WTC11 (cell line): Measurements from ENCODE around the gene PIKFYVE. TPM values are rescaled to one million over a fixed set of nuclear protein-coding genes. Genes with fewer than 3 reads are reported as not detected.

Source experiments
- ATAC-seq: fragments of 200-7000 bp; cut with Tn5 transposase; 2 replicates; pipeline ENCODE4 v1.10.0; 2021; ENCODE audit warnings: mild to moderate bottlenecking, moderate library complexity
- CTCF ChIA-PET: fragments of 300-600 bp; sonication (Branson Sonifier 250); formaldehyde crosslinking; loops from one replicate; lab custom pipeline; 2021; ENCODE audit warnings: antibody characterized with exemption; lab: Charles Lee
- POLR2A ChIA-PET: fragments of 350-600 bp; sonication (Branson Sonifier 250); formaldehyde crosslinking; loops from one replicate; lab custom pipeline; 2021; ENCODE audit warnings: antibody characterized with exemption; lab: Charles Lee
- DNase-seq: peaks from one replicate; pipeline ENCODE4 v3.0.0; 2021; ENCODE audit warnings: low spot score
- H3K27ac Mint-ChIP-seq: 2 replicates; pipeline ENCODE4 v1.8.0; 2021; ENCODE audit warnings: mixed read lengths
- H3K27me3 Mint-ChIP-seq: 2 replicates; pipeline ENCODE4 v1.8.0; 2021; ENCODE audit warnings: low read depth, mild to moderate bottlenecking, moderate library complexity, mixed read lengths
- H3K36me3 Mint-ChIP-seq: 2 replicates; pipeline ENCODE4 v1.8.0; 2021; ENCODE audit warnings: mixed read lengths
- H3K4me1 Mint-ChIP-seq: 2 replicates; pipeline ENCODE4 v1.8.0; 2022; ENCODE audit warnings: mixed read lengths
- H3K4me3 Mint-ChIP-seq: 2 replicates; pipeline ENCODE4 v1.8.0; 2021; ENCODE audit warnings: mild to moderate bottlenecking, moderate library complexity, mixed read lengths
- H3K9me3 Mint-ChIP-seq: 2 replicates; pipeline ENCODE4 v1.8.0; 2021; ENCODE audit warnings: mixed read lengths
- CBFB ChIP-seq: sonication (generic); formaldehyde crosslinking; IDR thresholded peaks from 2 replicates; pipeline ENCODE4 v1.8.1; 2022; ENCODE audit warnings: mild to moderate bottlenecking, low read depth, missing genetic modification reagents
- E2F5 ChIP-seq: sonication (generic); formaldehyde crosslinking; IDR thresholded peaks from 2 replicates; pipeline ENCODE4 v1.8.1; 2022; ENCODE audit warnings: mild to moderate bottlenecking, moderate library complexity, missing genetic modification reagents
- ETV6 ChIP-seq: sonication (generic); formaldehyde crosslinking; IDR thresholded peaks from 2 replicates; pipeline ENCODE4 v1.8.1; 2022; ENCODE audit warnings: mild to moderate bottlenecking, missing genetic modification reagents
- GABPB1 ChIP-seq: sonication (generic); formaldehyde crosslinking; IDR thresholded peaks from 2 replicates; pipeline ENCODE4 v1.8.1; 2023; ENCODE audit warnings: mild to moderate bottlenecking, missing genetic modification reagents
- HMGXB4 ChIP-seq: sonication (generic); formaldehyde crosslinking; IDR thresholded peaks from 2 replicates; pipeline ENCODE4 v1.8.1; 2023; ENCODE audit warnings: mild to moderate bottlenecking, moderate library complexity, missing genetic modification reagents
- JAZF1 ChIP-seq: fragments of 250-450 bp; sonication (Bioruptor Pico); IDR thresholded peaks from 2 replicates; pipeline ENCODE4 v1.9.0; 2021; ENCODE audit warnings: moderate library complexity, mild to moderate bottlenecking, inconsistent platforms
- KAT7 ChIP-seq: sonication (generic); formaldehyde crosslinking; IDR thresholded peaks from 2 replicates; pipeline ENCODE4 v1.8.1; 2023; ENCODE audit warnings: missing genetic modification reagents, mild to moderate bottlenecking, borderline replicate concordance
- NR1H2 ChIP-seq: sonication (generic); formaldehyde crosslinking; IDR thresholded peaks from 2 replicates; pipeline ENCODE4 v1.9.0; 2021; ENCODE audit warnings: mild to moderate bottlenecking, moderate library complexity, missing genetic modification reagents
- NR3C1 ChIP-seq: sonication (generic); formaldehyde crosslinking; conservative IDR thresholded peaks from 2 replicates; pipeline ENCODE4 v1.8.1; 2023; ENCODE audit warnings: low read depth, mild to moderate bottlenecking, missing genetic modification reagents
- PRDM15 ChIP-seq: sonication (generic); formaldehyde crosslinking; IDR thresholded peaks from 2 replicates; pipeline ENCODE4 v1.8.0; 2022; ENCODE audit warnings: missing genetic modification reagents
- PRRX2 ChIP-seq: fragments of 250-450 bp; sonication (Bioruptor Pico); IDR thresholded peaks from 2 replicates; pipeline ENCODE4 v1.8.0; 2021; ENCODE audit warnings: mild to moderate bottlenecking
- RELA ChIP-seq: sonication (generic); formaldehyde crosslinking; IDR thresholded peaks from 2 replicates; pipeline ENCODE4 v1.8.1; 2022; ENCODE audit warnings: missing genetic modification reagents, mild to moderate bottlenecking, borderline replicate concordance
- SMAD4 ChIP-seq: sonication (generic); formaldehyde crosslinking; IDR thresholded peaks from 2 replicates; pipeline ENCODE4 v1.8.0; 2022; ENCODE audit warnings: mild to moderate bottlenecking, missing genetic modification reagents
- SP1 ChIP-seq: sonication (generic); formaldehyde crosslinking; conservative IDR thresholded peaks from 2 replicates; pipeline ENCODE4 v1.8.1; 2022; ENCODE audit warnings: missing genetic modification reagents
- STAT6 ChIP-seq: sonication (generic); formaldehyde crosslinking; conservative IDR thresholded peaks from 2 replicates; pipeline ENCODE4 v1.8.1; 2023; ENCODE audit warnings: mild to moderate bottlenecking, low read depth, missing genetic modification reagents, moderate library complexity
- TEAD1 ChIP-seq: sonication (generic); formaldehyde crosslinking; IDR thresholded peaks from 2 replicates; pipeline ENCODE4 v1.8.0; 2022; ENCODE audit warnings: mild to moderate bottlenecking, missing genetic modification reagents
- ZBTB43 ChIP-seq: sonication (generic); formaldehyde crosslinking; IDR thresholded peaks from 2 replicates; pipeline ENCODE4 v1.8.1; 2023; ENCODE audit warnings: mild to moderate bottlenecking, missing genetic modification reagents
- ZMAT4 ChIP-seq: fragments of 250-450 bp; sonication (Bioruptor Pico); IDR thresholded peaks from 2 replicates; pipeline ENCODE4 v1.9.0; 2021; ENCODE audit warnings: mild to moderate bottlenecking
- ZNF263 ChIP-seq: sonication (generic); formaldehyde crosslinking; IDR thresholded peaks from 2 replicates; pipeline ENCODE4 v1.8.1; 2022; ENCODE audit warnings: low read depth, mild to moderate bottlenecking, moderate library complexity, missing genetic modification reagents
- ZNF317 ChIP-seq: sonication (generic); formaldehyde crosslinking; IDR thresholded peaks from 2 replicates; pipeline ENCODE4 v1.8.1; 2023; ENCODE audit warnings: low read depth, mild to moderate bottlenecking, moderate library complexity, missing genetic modification reagents, borderline replicate concordance
- ZNF396 ChIP-seq: fragments of 250-450 bp; sonication (Bioruptor Pico); IDR thresholded peaks from 2 replicates; pipeline ENCODE4 v1.8.0; 2021; ENCODE audit warnings: mild to moderate bottlenecking, moderate library complexity, borderline replicate concordance
- total RNA-seq: library from RNA; stranded (reverse); gene quantifications from 3 replicates; pipeline ENCODE4 v1.2.3, GENCODE V29; 2021
- TF ChIP-seq, protein P1 (sequence below): sonication (generic); formaldehyde crosslinking; IDR thresholded peaks from 2 replicates; pipeline ENCODE4 v1.8.0; 2022; ENCODE audit warnings: mild to moderate bottlenecking, missing genetic modification reagents

Gene PIKFYVE
- total RNA-seq, 1 experiment from 2014 or later: 36.1 TPM

DNA sequence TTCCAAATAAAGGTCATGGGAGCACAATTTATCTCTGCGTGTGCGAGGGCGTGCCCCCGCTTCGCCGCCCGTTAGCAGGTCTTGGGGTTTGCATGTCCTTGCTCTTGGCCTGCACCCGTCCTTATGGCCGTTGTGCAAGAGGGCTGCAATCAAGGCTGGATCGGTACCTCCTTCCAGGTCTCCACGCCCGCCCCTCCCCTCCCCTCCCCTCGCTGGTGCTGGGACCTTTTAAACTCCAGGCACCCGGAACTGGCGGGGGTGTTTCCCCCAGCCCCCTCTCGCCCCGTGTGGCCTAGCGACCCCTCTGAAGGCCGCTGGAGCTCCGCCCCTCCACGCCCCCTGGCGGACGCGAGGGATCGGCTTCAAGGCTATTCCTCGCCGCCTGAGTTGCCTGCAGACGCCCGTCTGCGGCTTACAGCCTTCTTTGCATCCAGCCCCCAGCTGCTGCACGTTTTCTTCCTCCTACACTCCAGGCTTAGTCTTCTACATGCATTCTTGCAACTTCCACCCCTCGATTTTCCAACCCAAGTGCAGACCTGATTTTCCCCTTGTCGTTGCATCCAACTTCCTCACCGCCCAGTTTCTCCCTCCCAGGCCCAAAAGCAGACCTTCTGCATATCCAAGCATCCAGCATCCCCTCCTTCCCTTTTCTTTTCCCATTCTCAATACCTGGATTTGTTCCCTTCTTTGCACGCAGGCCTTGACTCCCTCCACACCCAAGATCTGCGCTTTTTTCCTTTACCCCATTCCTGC is 11.8 kb upstream of the PIKFYVE start (continued):
- TF ChIP-seq ZBTB43 (no peak; the same call in 1 of the 2 replicates), TEAD1 (CRISPR knock-in tag) (peak; percentile 69), ZMAT4 (CRISPR knock-in tag) (no peak), ZNF317 (no peak)

DNA sequence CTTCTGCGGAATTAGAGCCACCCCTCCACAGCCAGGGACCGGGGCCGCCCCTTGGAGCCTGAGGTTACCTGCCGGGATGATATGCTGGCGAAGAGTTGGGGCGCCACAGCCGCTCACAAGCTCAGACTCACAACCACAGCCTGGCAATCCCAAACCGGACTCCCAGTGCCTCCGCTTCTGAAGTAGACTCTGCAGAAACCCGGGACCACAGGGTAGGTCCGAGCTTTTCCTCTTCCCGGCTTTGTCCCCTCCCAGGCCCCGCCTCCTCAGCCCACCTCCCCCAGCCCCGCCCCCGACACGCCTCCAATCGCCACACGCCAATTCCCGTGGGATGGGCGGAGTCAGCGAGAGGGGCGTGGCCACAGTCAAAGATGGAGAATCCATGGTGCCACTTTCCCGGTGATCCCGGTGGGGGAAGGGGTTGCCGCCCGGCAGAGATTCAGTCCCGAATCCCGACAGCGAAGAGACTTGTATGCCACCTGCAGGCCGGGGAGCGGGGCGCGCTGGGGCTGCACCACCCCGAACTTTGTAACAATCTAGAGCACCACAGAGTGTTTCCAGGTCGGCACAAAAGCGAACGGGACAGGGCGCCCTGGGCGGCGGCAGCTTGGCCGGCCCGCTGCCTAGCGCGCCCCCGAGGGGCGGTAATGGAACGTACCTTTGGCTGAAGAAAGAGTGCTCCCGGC is 11.0 kb upstream of the PIKFYVE start, which contains the start of gene IDH1:
IDH1 (minus strand) TSS at position 201 of the 686 bp plus-strand sequence. CDS start 3,520 bp downstream, outside the sequence.
- Mint-ChIP-seq H3K36me3 (peaks cover 36% of the 10 kb centered on the region), H3K4me1 (peaks cover 42% of the 10 kb centered on the region), H3K9me3 (no peaks in the 10 kb centered on the region), H3K27ac (peak within 1 kb of the TSS; percentile 99), H3K27me3 (no peaks in the 10 kb centered on the region), H3K4me3 (peak within 1 kb of the TSS; percentile 99)
- CTCF ChIA-PET: interaction anchor here (0.6 to 3.9 kb wide), 26 partner anchors 12 to 630 kb away, joined by 3 to 91 read pairs (median 4); partner anchors contain the start of genes CRYGA, CRYGD, METTL21A and PIKFYVE
- POLR2A ChIA-PET: interaction anchor here (0.6 to 3.3 kb wide), 7 partner anchors 11 to 153 kb away, joined by 3 to 38 read pairs (median 6); partner anchors contain the start of gene PIKFYVE
- TF ChIP-seq PRDM15 (CRISPR knock-in tag) (peak; percentile 80), NR3C1 (CRISPR knock-in tag) (no peak), TEAD1 (CRISPR knock-in tag) (no peak), PRRX2 (CRISPR knock-in tag) (no peak), E2F5 (CRISPR knock-in tag) (peak; percentile 62; the same call in 1 of the 2 replicates), ZNF317 (no peak), JAZF1 (CRISPR knock-in tag) (no peak), NR1H2 (CRISPR knock-in tag) (no peak), SP1 (CRISPR knock-in tag) (peak; percentile 84), GABPB1 (CRISPR knock-in tag) (peak; percentile 63), HMGXB4 (CRISPR knock-in tag) (peak; percentile 93), STAT6 (CRISPR knock-in tag) (no peak), ZNF396 (CRISPR knock-in tag) (no peak), SMAD4 (CRISPR knock-in tag) (no peak), ETV6 (CRISPR knock-in tag) (0 out of 2 replicates have a peak, but pooled peaks have one; percentile 31), RELA (CRISPR knock-in tag) (no peak), CBFB (no peak), ZNF263 (peak; percentile 57; the same call in 1 of the 2 replicates), KAT7 (CRISPR knock-in tag) (peak; percentile 71; the same call in 1 of the 2 replicates)
- TF ChIP-seq, protein P1, sequence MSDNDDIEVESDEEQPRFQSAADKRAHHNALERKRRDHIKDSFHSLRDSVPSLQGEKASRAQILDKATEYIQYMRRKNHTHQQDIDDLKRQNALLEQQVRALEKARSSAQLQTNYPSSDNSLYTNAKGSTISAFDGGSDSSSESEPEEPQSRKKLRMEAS (CRISPR knock-in tag): no peak
- ATAC-seq (peak; percentile 80), DNase-seq (peak; percentile 99)
